Activated gamma-delta T cell treated with Interleukin-2 at 50 U/mL for 16 hours (primary cell): ENCODE results near the gene OR52E8.

Experiments used
- DNase-seq: peaks from one replicate; pipeline ENCODE4 v3.0.0-alpha.2; 2020

The OR52E8 gene

DNA sequence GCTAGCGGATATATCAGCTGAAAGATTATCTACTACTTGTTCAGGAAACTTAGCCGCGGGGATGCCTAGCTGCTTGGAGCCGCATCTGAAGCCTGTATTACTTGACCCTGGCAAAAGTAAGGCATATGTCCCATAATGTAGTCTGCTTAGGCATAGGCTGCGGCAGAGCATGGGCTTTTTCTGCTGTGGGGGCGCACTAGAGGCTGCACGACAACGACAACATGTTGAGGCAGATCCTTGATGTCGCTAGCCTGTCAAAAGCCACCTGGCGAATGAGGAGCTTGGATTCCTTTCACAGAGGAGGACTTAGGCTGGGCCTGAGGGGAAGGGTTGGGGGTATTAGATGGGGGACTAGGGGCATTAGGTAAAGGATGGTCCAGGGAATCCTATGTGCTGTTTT lies 49.9 kb downstream of the OR52E8 start:
- DNase-seq = no peak
